Activated CD4-positive, alpha-beta memory T cell treated with anti-CD3 and anti-CD28 coated beads, Interleukin-2, amount 10 ng/mL, durations not matched to agents 7 days and 5 days (primary cell): ENCODE results near the gene RAP1GAP2. TPM values are rescaled to one million over a fixed set of nuclear protein-coding genes. Genes with fewer than 3 reads are reported as not detected.

ENCODE experiments used
- CTCF ChIA-PET: fragments of 350-600 bp; sonication (Branson Sonifier 250); formaldehyde crosslinking; loops from one replicate; lab custom pipeline; 2021; ENCODE audit warnings: antibody characterized with exemption, inconsistent platforms; lab: Charles Lee
- POLR2A ChIA-PET: fragments of 350-600 bp; sonication (Branson Sonifier 250); formaldehyde crosslinking; loops from one replicate; lab custom pipeline; 2021; ENCODE audit warnings: antibody characterized with exemption; lab: Charles Lee
- DNase-seq: peaks from one replicate; pipeline ENCODE4 v3.0.0-alpha.2; 2020
- H3K27ac Mint-ChIP-seq: one replicate; pipeline ENCODE4 v1.8.0; 2021; ENCODE audit warnings: mild to moderate bottlenecking, mixed read lengths
- H3K27me3 Mint-ChIP-seq: one replicate; pipeline ENCODE4 v1.8.0; 2021; ENCODE audit warnings: mixed read lengths
- H3K36me3 Mint-ChIP-seq: one replicate; pipeline ENCODE4 v1.8.0; 2021; ENCODE audit warnings: low read depth, mixed read lengths
- H3K4me1 Mint-ChIP-seq: one replicate; pipeline ENCODE4 v1.8.0; 2021; ENCODE audit warnings: mixed read lengths
- H3K4me3 Mint-ChIP-seq: one replicate; pipeline ENCODE4 v1.8.0; 2021; ENCODE audit warnings: mild to moderate bottlenecking, mixed read lengths
- H3K9me3 Mint-ChIP-seq: one replicate; pipeline ENCODE4 v1.8.0; 2021; ENCODE audit warnings: mixed read lengths
- total RNA-seq, 2 experiments: library from RNA; stranded (reverse); gene quantifications; one replicate each; pipeline ENCODE4 v1.2.3, GENCODE V29; 2021

The RAP1GAP2 gene
- total RNA-seq, 2 experiments from 2014 or later = 36.7 to 39.8 TPM

DNA sequence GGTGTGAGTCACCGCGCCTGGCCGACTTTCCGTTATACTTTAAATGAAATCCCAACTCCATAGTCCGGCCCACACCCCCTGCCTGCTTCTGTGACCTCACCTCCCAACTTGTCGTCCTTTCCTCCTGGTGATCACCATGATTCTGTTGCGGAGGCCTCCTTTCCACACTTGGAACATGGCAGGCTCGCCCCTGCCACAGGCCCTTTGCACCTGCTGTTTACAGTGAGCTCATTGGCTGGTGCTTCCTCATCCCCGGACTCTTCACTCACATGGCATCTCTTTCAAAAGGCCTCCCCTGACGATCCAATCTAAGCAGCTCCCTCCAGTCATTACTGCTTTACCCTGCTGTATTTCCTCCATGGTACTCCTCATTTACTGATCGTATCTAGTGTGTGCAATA, 64.6 kb downstream of the RAP1GAP2 start:
- no peak overlapping the region for H3K4me3 Mint-ChIP-seq
- no peak for DNase-seq
- H3K27ac Mint-ChIP-seq = no peak overlapping the region
- H3K9me3 Mint-ChIP-seq = no peaks in the 10 kb centered on the region
- H3K36me3 Mint-ChIP-seq = peaks cover 4% of the 10 kb centered on the region
- peaks cover 6% of the 10 kb centered on the region for H3K27me3 Mint-ChIP-seq
- H3K4me1 Mint-ChIP-seq = peaks cover 3% of the 10 kb centered on the region
- ChIA-PET POLR2A (no interaction called here), CTCF (no interaction called here)

GRCh38 chr17:2862197-2862596, 66.0 kb downstream of the RAP1GAP2 start:
- no peak overlapping the region for H3K4me3 Mint-ChIP-seq
- H3K36me3 Mint-ChIP-seq = no peaks in the 10 kb centered on the region
- no peaks in the 10 kb centered on the region for H3K9me3 Mint-ChIP-seq
- no peaks in the 10 kb centered on the region for H3K4me1 Mint-ChIP-seq
- POLR2A ChIA-PET = no interaction called here
- H3K27ac Mint-ChIP-seq = no peak overlapping the region
- CTCF ChIA-PET = no interaction called here
- no peak for DNase-seq
- H3K27me3 Mint-ChIP-seq = no peaks in the 10 kb centered on the region

GRCh38 chr17:2863204-2863603, 67.0 kb downstream of the RAP1GAP2 start:
- H3K9me3 Mint-ChIP-seq = no peaks in the 10 kb centered on the region
- H3K27ac Mint-ChIP-seq = no peak overlapping the region
- H3K27me3 Mint-ChIP-seq = no peaks in the 10 kb centered on the region
- H3K36me3 Mint-ChIP-seq = no peaks in the 10 kb centered on the region
- DNase-seq = no peak
- ChIA-PET POLR2A (no interaction called here), CTCF (no interaction called here)
- no peaks in the 10 kb centered on the region for H3K4me1 Mint-ChIP-seq
- H3K4me3 Mint-ChIP-seq = no peak overlapping the region

DNA sequence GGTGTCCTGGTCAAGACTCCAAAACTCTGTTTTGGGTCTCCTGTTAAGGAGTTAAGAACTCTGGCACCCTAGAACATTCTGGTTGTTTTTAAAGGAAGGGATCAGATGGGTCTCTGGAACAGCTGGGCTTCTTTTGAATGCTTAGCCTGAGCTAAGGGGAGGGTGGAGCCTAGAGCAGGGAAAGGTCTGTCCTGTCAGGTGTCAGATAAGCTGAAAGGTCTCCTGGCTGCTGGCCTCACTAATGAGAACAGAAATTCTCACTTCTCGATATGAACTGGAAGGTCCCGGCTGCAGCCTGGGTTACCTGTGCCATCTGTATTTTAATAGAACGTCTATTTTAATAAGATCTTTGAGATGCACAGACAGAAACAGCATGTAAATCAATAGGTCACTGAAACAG, 69.0 kb downstream of the RAP1GAP2 start:
- Mint-ChIP-seq H3K27ac (no peak overlapping the region), H3K9me3 (no peaks in the 10 kb centered on the region), H3K27me3 (no peaks in the 10 kb centered on the region), H3K4me3 (no peak overlapping the region), H3K36me3 (no peaks in the 10 kb centered on the region), H3K4me1 (no peaks in the 10 kb centered on the region)
- DNase-seq = no peak
- CTCF ChIA-PET = no interaction called here
- POLR2A ChIA-PET = no interaction called here

DNA sequence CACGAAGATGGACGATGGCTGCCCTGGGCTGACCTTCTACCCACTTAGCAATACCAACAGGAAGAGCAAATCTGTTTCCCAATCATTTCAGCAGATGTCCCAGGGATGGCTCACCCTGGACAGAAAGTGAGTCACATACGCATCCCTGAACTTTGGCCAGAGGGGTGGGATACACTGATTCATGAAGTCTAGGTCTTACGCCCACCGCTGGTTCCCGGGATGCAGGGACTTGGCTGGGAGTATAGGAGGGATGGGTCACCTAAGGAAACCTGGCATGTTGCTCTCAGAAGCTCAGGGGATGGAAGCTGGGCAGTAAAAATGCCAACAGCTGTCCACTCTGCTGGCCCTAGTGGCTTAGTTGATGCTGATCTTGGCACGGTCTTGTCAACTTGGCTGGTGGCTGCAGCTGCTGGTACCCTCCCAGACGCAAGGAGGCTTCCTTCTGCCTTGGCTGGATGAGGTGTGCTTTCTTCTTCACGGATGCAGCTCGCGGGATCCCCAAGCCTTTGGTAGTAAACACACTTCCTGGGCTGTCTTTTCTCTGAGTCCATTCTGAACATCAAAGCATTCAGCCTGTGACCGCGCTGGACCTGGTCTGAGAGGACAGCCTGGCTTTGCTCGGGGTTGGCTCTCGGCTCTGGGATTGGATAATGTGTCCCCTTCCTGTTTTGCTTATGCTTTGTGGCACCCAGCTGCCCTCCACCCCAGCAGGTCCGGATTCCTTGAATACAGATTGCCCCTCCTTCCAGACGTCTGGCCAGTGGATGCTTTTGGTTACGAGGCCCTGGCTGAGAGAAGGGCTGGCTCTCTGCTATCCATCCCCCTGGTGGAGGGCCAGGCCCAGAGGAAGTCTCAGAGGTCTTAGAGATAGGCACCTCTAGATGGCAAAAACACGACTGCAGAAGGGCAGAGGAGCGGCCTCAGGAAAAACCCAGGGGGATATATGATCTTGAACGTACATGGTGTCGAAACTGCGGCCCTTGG, 71.5 kb downstream of the RAP1GAP2 start:
- ChIA-PET CTCF (no interaction called here), POLR2A (no interaction called here)
- Mint-ChIP-seq H3K4me3 (no peak overlapping the region), H3K36me3 (no peaks in the 10 kb centered on the region), H3K9me3 (no peaks in the 10 kb centered on the region), H3K27me3 (no peaks in the 10 kb centered on the region), H3K4me1 (no peaks in the 10 kb centered on the region), H3K27ac (no peak overlapping the region)
- DNase-seq = no peak

GRCh38 chr17:2869604-2870003, 73.4 kb downstream of the RAP1GAP2 start:
- ChIA-PET POLR2A (no interaction called here), CTCF (no interaction called here)
- Mint-ChIP-seq H3K36me3 (no peaks in the 10 kb centered on the region), H3K9me3 (no peaks in the 10 kb centered on the region), H3K4me1 (no peaks in the 10 kb centered on the region), H3K4me3 (no peak overlapping the region), H3K27me3 (no peaks in the 10 kb centered on the region), H3K27ac (no peak overlapping the region)
- DNase-seq = no peak

DNA sequence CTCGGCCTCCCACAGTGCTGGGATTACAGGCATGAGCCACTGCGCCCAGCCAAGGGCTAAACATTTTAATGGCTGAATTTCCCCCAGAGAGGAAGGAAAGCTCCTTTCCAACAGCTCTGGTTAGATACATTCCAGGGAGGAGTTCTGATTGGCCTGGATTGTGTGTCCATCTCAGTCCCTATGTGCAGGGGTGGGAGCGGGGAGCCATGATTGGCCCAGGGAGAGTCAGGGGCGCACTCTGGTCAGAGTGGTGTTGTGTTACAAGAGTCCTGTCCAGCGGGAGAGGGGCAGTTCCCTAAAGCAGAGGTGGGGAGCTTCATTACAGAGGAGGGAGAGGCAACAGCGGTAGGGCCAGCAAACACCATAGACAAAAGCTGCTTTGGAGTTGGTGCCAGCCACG, 75.0 kb downstream of the RAP1GAP2 start:
- Mint-ChIP-seq H3K9me3 (no peaks in the 10 kb centered on the region), H3K4me1 (no peaks in the 10 kb centered on the region), H3K36me3 (no peaks in the 10 kb centered on the region), H3K27ac (no peak overlapping the region), H3K27me3 (no peaks in the 10 kb centered on the region), H3K4me3 (no peak overlapping the region)
- POLR2A ChIA-PET = no interaction called here
- CTCF ChIA-PET = no interaction called here
- no peak for DNase-seq

DNA sequence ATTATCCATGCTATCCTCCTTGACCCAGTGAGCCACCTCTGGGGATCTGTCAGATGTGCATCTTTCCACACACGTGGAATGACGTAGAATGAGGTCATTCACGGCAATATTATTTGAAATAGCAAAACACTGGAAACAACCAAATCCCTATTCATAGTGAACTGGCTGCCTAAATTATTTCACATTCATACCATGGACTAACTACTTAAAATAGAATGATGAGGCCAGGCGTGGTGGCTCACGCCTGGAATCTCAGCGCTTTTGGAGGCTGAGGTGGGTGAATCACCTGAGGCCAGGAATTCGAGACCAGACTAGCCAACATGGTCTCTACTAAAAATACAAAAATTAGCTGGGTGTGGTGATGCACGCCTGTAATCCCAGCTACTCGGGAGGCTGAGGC, 75.5 kb downstream of the RAP1GAP2 start:
- H3K27me3 Mint-ChIP-seq = no peaks in the 10 kb centered on the region
- no peak overlapping the region for H3K27ac Mint-ChIP-seq
- H3K9me3 Mint-ChIP-seq = no peaks in the 10 kb centered on the region
- no peaks in the 10 kb centered on the region for H3K4me1 Mint-ChIP-seq
- DNase-seq = no peak
- CTCF ChIA-PET = no interaction called here
- H3K4me3 Mint-ChIP-seq = no peak overlapping the region
- POLR2A ChIA-PET = no interaction called here
- no peaks in the 10 kb centered on the region for H3K36me3 Mint-ChIP-seq

DNA sequence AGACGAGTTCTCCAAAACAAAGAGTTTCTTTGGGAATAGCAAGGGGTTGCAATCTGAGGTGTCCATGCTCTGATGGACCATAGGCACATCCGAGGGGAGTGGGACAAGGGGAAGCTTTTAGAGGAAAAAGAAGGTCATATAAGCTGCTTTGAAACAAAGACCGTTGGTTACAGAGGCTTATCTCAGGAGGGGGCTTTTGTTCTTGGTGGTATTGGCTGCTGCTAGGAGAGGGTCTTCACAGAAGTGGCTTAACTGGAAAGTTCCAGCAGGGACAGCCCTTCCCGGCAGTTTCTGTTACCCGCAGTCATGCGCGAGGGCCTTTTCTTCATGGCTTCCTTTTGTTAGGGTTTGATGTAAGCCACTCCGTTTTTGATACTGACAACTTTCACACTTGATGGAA, 76.0 kb downstream of the RAP1GAP2 start:
- no peak overlapping the region for H3K4me3 Mint-ChIP-seq
- H3K27ac Mint-ChIP-seq = no peak overlapping the region
- CTCF ChIA-PET = no interaction called here
- H3K36me3 Mint-ChIP-seq = no peaks in the 10 kb centered on the region
- DNase-seq = no peak
- no peaks in the 10 kb centered on the region for H3K27me3 Mint-ChIP-seq
- no peaks in the 10 kb centered on the region for H3K9me3 Mint-ChIP-seq
- H3K4me1 Mint-ChIP-seq = no peaks in the 10 kb centered on the region
- POLR2A ChIA-PET = no interaction called here

DNA sequence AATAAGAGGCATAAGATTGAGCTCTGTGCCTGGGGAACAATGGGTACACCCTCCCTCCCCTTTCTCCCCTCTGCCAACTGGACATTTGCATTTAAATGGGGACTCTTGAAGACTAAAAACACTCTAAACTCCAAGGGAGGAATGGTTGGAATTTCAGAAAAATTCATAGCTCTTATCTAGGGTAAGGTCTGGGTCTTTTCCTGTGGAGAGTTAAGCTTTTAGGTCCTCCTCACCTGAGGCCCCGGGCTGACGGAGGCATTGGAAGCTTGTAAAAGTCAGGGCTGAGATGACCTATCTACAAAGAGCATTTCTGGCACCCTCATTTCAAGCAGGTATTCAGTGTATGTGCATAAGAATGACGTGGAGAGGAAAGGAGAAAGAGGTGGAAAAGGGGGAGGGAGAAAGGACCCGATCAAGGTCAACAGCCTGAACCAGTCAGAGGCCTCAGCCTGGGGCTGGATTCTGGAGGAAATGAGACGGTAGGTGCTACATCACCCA, 78.0 kb downstream of the RAP1GAP2 start:
- Mint-ChIP-seq H3K27me3 (no peaks in the 10 kb centered on the region), H3K4me3 (no peak overlapping the region), H3K9me3 (no peaks in the 10 kb centered on the region), H3K4me1 (no peaks in the 10 kb centered on the region), H3K27ac (no peak overlapping the region), H3K36me3 (no peaks in the 10 kb centered on the region)
- ChIA-PET CTCF (no interaction called here), POLR2A (no interaction called here)
- DNase-seq = no peak

DNA sequence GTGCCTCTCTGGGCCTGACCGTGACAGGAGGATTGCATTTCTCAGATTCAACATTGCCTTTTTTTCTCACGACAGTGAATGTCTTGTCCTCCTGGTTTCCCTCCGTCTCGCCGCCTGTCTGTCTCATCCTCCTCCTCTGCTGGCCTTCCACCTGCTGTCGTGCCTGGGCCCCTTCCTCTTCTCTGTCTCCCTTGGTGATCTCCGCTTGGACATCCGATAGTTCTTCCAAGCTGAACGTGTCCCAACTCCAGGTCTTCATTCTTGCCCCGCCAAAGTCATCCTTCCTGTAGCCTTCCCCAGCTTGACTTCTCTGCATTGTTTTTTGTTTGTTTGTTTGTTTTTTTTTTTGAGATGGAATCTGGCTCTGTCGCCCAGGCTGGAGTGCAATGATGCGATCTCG, 79.4 kb downstream of the RAP1GAP2 start:
- no peaks in the 10 kb centered on the region for H3K27me3 Mint-ChIP-seq
- H3K9me3 Mint-ChIP-seq = no peaks in the 10 kb centered on the region
- H3K4me1 Mint-ChIP-seq = no peaks in the 10 kb centered on the region
- H3K36me3 Mint-ChIP-seq = no peaks in the 10 kb centered on the region
- no peak for DNase-seq
- H3K4me3 Mint-ChIP-seq = no peak overlapping the region
- H3K27ac Mint-ChIP-seq = no peak overlapping the region
- POLR2A ChIA-PET = no interaction called here
- CTCF ChIA-PET = no interaction called here

DNA sequence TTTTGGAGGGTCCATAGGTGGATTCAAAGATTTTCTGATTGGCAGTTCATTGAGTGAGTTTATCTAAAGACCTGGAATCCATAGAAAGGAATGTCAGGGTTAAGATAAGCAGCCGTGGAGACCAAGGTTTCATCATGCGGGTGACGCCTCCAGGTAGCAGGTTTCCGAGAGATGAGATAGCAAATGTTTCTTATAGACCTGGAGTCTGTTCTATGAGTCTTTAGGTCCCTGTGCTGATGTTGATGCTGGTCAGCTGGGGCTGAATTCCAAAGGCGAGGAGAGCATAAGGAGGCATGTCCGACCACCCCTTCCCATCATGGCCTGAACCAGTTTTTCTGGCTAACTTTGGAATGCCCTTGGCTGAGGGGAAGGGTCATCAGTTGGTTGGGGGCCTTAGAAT, 80.2 kb downstream of the RAP1GAP2 start:
- ChIA-PET POLR2A (no interaction called here), CTCF (no interaction called here)
- H3K27me3 Mint-ChIP-seq = no peaks in the 10 kb centered on the region
- H3K9me3 Mint-ChIP-seq = no peaks in the 10 kb centered on the region
- DNase-seq = no peak
- H3K27ac Mint-ChIP-seq = no peak overlapping the region
- no peaks in the 10 kb centered on the region for H3K4me1 Mint-ChIP-seq
- no peak overlapping the region for H3K4me3 Mint-ChIP-seq
- no peaks in the 10 kb centered on the region for H3K36me3 Mint-ChIP-seq

GRCh38 chr17:2878751-2879254, 82.6 kb downstream of the RAP1GAP2 start:
- ChIA-PET CTCF (no interaction called here), POLR2A (no interaction called here)
- Mint-ChIP-seq H3K9me3 (no peaks in the 10 kb centered on the region), H3K27ac (no peak overlapping the region), H3K4me1 (no peaks in the 10 kb centered on the region), H3K27me3 (no peaks in the 10 kb centered on the region), H3K4me3 (no peak overlapping the region), H3K36me3 (no peaks in the 10 kb centered on the region)
- DNase-seq = no peak

DNA sequence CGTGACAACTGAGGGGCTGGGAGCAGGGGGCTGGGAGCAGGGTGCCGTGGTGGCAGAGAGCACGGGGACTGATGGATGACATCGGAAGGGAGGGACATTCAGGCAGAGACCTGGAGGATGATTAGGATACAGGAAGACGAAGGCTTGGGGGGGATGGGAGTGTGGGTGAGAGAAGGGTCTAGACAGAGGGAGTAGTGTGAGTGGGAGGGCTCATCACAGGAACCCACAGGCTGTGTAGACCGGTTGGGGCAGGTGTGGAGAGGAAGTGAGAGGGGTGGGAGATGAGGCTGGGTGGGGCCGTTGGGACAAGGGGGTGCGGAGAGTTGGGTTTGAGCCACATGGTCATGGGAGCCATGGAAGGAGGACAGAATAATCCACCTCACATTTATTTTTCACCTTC, 83.8 kb downstream of the RAP1GAP2 start:
- H3K36me3 Mint-ChIP-seq = no peaks in the 10 kb centered on the region
- no peaks in the 10 kb centered on the region for H3K4me1 Mint-ChIP-seq
- ChIA-PET CTCF (no interaction called here), POLR2A (no interaction called here)
- H3K9me3 Mint-ChIP-seq = no peaks in the 10 kb centered on the region
- H3K27me3 Mint-ChIP-seq = no peaks in the 10 kb centered on the region
- H3K4me3 Mint-ChIP-seq = no peak overlapping the region
- DNase-seq = no peak
- no peak overlapping the region for H3K27ac Mint-ChIP-seq
